Parathyroid adenoma (tissue), 2 donors: Measurements from ENCODE around the gene FMNL2.

ENCODE experiments used
- H2AFZ ChIP-seq: fragments of 300-600 bp; sonication (generic); one replicate; pipeline ENCODE4 v1.7.0; 2017; ENCODE audit warnings: antibody characterized with exemption, mild to moderate bottlenecking
- H3K27ac ChIP-seq: fragments of 300-600 bp; sonication (generic); one replicate; pipeline ENCODE4 v1.7.0; 2017
- H3K27me3 ChIP-seq: fragments of 300-600 bp; sonication (generic); one replicate; pipeline ENCODE4 v1.7.0; 2017; ENCODE audit warnings: low read length; ENCODE audit not compliant: control insufficient read depth, insufficient read depth
- H3K36me3 ChIP-seq: fragments of 300-600 bp; sonication (generic); one replicate; pipeline ENCODE4 v1.7.0; 2017; ENCODE audit warnings: low read length; ENCODE audit not compliant: control insufficient read depth, insufficient read depth
- H3K4me1 ChIP-seq: fragments of 300-600 bp; sonication (generic); one replicate; pipeline ENCODE4 v1.7.0; 2017; ENCODE audit warnings: control low read depth
- H3K4me2 ChIP-seq: fragments of 300-600 bp; sonication (generic); one replicate; pipeline ENCODE4 v1.7.0; 2017; ENCODE audit warnings: low read length
- H3K4me3 ChIP-seq: fragments of 300-600 bp; sonication (generic); one replicate; pipeline ENCODE4 v1.7.0; 2017; ENCODE audit warnings: low read depth, low read length
- H3K79me2 ChIP-seq: fragments of 300-600 bp; sonication (generic); one replicate; pipeline ENCODE4 v1.7.0; 2017; ENCODE audit warnings: control low read depth
- H3K9ac ChIP-seq: fragments of 300-600 bp; sonication (generic); one replicate; pipeline ENCODE4 v1.7.0; 2017; ENCODE audit warnings: mild to moderate bottlenecking
- H3K9me3 ChIP-seq: fragments of 300-600 bp; sonication (generic); one replicate; pipeline ENCODE4 v1.7.0; 2017; ENCODE audit warnings: low read length; ENCODE audit not compliant: control insufficient read depth
- TF ChIP-seq, protein P1 (sequence below): fragments of 300-600 bp; sonication (generic); IDR thresholded peaks from one replicate; pipeline ENCODE4 v1.7.0; 2017; ENCODE audit warnings: antibody characterized with exemption, mild to moderate bottlenecking
- donor health status: primary hyperparathyroidism.

The FMNL2 gene

DNA sequence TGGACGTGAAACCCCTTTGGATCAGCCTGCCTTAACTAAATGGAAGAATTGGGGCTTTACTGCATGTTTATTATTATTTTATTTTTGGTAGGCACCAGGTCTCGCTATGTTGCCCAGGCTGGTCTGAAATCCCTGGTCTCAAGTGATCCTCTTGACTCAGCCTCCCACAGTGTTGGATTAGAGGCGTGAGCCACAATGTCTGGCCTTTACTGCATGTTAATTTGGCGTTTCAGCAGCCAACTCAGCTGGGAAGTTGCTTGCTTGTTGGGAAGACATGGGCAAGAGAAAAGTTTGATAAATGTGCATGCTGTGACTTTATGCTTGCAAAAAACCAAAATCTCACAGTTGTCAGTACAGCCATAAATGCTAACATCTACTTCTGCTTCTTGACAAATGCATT is 105.1 kb downstream of the FMNL2 start:
- H3K27ac ChIP-seq = no peak overlapping the region
- H3K4me2 ChIP-seq = no peak overlapping the region
- H3K79me2 ChIP-seq = peaks cover 34% of the 10 kb centered on the region
- no peak overlapping the region for H3K4me3 ChIP-seq
- no peaks in the 10 kb centered on the region for H3K36me3 ChIP-seq
- H3K27me3 ChIP-seq = no peaks in the 10 kb centered on the region
- H3K9me3 ChIP-seq = no peaks in the 10 kb centered on the region
- no peak overlapping the region for H3K9ac ChIP-seq
- no peak overlapping the region for H2AFZ ChIP-seq
- TF ChIP-seq, protein P1, sequence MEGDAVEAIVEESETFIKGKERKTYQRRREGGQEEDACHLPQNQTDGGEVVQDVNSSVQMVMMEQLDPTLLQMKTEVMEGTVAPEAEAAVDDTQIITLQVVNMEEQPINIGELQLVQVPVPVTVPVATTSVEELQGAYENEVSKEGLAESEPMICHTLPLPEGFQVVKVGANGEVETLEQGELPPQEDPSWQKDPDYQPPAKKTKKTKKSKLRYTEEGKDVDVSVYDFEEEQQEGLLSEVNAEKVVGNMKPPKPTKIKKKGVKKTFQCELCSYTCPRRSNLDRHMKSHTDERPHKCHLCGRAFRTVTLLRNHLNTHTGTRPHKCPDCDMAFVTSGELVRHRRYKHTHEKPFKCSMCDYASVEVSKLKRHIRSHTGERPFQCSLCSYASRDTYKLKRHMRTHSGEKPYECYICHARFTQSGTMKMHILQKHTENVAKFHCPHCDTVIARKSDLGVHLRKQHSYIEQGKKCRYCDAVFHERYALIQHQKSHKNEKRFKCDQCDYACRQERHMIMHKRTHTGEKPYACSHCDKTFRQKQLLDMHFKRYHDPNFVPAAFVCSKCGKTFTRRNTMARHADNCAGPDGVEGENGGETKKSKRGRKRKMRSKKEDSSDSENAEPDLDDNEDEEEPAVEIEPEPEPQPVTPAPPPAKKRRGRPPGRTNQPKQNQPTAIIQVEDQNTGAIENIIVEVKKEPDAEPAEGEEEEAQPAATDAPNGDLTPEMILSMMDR = no peak
- H3K4me1 ChIP-seq = no peaks in the 10 kb centered on the region

DNA sequence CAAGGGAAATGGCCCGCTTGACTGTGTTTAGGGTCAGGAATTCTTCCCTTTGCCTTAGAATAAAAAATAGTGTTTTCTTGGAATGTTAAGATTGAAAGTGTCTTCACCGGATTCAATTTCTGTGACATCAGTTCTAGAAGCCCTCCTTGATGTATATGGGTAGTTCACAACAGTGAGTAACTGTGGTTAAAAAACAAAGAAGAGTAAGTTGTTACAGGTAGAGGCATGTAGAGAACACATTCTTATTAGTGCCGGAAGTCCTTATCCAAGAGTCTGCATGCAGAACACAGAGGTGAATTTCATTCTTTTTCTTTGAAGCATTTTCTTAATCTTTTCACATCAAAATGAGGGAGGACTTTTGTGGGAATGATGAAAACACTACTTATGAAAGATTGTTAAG is 105.5 kb downstream of the FMNL2 start:
- Histone ChIP-seq H3K4me2 (no peak overlapping the region), H3K36me3 (no peaks in the 10 kb centered on the region), H3K27me3 (no peaks in the 10 kb centered on the region), H3K4me3 (no peak overlapping the region), H3K4me1 (no peaks in the 10 kb centered on the region), H2AFZ (no peak overlapping the region), H3K9ac (no peak overlapping the region), H3K9me3 (no peaks in the 10 kb centered on the region), H3K79me2 (peaks cover 30% of the 10 kb centered on the region), H3K27ac (no peak overlapping the region)
- TF ChIP-seq, protein P1 = no peak

DNA sequence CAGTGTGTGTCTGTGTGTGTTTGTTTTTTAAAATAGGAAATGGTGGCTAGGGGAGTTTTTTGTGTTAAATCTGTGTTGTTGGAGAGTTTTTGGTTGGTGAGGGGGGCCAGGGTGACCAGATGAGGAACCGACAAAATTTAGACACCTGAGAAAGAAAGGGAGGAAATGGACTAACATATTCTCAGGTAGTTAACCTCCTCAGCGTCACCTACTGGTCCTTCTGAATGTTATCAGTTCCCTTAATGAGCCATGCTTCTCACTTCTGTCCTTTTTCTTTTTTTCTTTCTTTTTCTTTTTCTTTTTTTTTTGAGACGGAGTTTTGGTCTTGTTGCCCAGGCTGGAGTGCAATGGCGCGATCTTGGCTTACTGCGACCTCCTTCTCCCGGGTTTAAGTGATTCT is 107.0 kb downstream of the FMNL2 start:
- Histone ChIP-seq H3K4me2 (no peak overlapping the region), H3K9ac (no peak overlapping the region), H2AFZ (no peak overlapping the region), H3K79me2 (peaks cover 16% of the 10 kb centered on the region), H3K27me3 (no peaks in the 10 kb centered on the region), H3K27ac (no peak overlapping the region), H3K36me3 (no peaks in the 10 kb centered on the region), H3K9me3 (no peaks in the 10 kb centered on the region), H3K4me1 (peaks cover 4% of the 10 kb centered on the region), H3K4me3 (no peak overlapping the region)
- TF ChIP-seq, protein P1 = no peak

DNA sequence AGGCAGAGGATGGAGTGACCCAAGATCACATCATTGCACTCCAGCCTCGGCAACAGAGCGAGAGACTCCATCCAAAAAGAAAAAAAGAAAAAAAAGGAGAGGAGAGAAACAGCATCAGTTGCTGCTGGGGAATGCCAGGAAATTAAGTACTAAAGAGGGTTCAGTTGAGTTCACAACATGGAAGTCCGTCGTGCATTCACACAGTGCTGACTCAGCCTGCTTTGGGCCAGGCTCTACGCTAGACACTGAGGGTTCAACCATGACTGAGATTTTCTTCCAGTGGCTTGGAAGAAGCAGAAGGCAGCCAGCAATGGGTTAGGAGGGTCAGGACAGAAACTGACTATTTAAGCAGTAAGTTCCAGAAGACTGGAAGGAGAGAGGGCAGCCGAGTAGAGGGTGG is 108.8 kb downstream of the FMNL2 start:
- Histone ChIP-seq H3K27me3 (no peaks in the 10 kb centered on the region), H3K4me3 (no peak overlapping the region), H3K9ac (no peak overlapping the region), H3K36me3 (no peaks in the 10 kb centered on the region), H3K4me1 (peaks cover 4% of the 10 kb centered on the region), H3K4me2 (no peak overlapping the region), H3K79me2 (peaks cover 6% of the 10 kb centered on the region), H2AFZ (no peak overlapping the region), H3K9me3 (no peaks in the 10 kb centered on the region), H3K27ac (no peak overlapping the region)
- TF ChIP-seq, protein P1 = no peak

DNA sequence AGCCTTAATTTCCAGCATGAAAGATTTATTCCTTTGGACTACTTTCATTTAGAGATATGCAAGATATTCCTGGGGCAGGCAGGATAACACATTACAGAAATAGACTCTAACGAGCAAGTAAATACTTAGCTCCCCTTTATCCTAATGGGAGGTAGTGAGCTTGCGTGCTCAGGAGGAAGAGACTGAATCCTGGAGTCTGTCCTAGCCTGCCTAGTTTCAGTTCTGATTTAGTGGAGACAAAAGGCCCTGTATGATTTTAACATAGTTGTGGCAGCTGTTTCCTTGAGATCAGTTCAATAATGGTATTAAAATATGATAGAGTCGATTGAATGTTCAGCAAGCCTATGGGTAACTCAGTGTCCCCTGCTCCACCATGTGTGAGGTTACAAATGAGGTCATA is 109.5 kb downstream of the FMNL2 start:
- Histone ChIP-seq H3K27ac (no peak overlapping the region), H3K36me3 (no peaks in the 10 kb centered on the region), H3K79me2 (peaks cover 6% of the 10 kb centered on the region), H2AFZ (no peak overlapping the region), H3K9ac (no peak overlapping the region), H3K4me1 (peaks cover 4% of the 10 kb centered on the region), H3K9me3 (no peaks in the 10 kb centered on the region), H3K27me3 (no peaks in the 10 kb centered on the region), H3K4me2 (no peak overlapping the region), H3K4me3 (no peak overlapping the region)
- TF ChIP-seq, protein P1 = no peak
